ENCODE results near the gene CCL22.
"Not testable (repeated sequence)": the region's sequence is repeated elsewhere in the genome, so short reads cannot be mapped to it uniquely, and the experiment has no call there.

The CCL22 gene

DNA sequence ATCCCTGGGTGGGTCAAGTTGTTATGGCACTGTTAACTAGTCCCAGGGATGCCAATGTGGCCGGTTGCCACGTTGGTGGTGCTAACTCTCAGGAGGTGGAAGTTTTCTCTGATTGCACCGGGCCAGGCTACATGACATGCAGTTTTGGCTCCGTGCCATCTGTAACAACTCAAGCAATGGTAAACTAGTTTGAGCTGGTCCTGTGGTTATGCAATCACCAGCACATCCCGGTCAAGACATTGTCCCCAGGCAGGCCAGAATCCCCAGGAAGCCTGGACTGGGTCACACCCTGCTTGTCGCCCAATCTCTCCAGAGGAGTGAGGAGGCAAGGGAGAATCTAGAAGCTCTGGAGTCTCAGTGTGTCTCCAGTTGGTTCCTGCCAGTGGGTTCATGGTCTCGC, 35.9 kb downstream of the CCL22 start:
- no peak for TF ChIP-seq CTCF (IDR thresholded peaks at IDR 0.05; ENCODE audit: insufficient read depth, low read length, missing control alignments)
- no peak for DNase-seq (ENCODE audit: low read depth, low spot score)
- no peak overlapping the region for H3K4me3 ChIP-seq (ENCODE audit: low read depth, low read length)
- POLR2A ChIA-PET: no interaction called here
- CTCF ChIA-PET: interaction anchor here (1.3 to 2.4 kb wide), 3 partner anchors 23 to 60 kb away, joined by 3 to 13 read pairs (median 8); no protein-coding TSS in a partner anchor

GRCh38 chr16:57395026-57395425, 36.4 kb downstream of the CCL22 start:
- H3K4me3 ChIP-seq (ENCODE audit: low read depth, low read length): no peak overlapping the region
- CTCF ChIA-PET: interaction anchor here (1.1 to 2.4 kb wide), 4 partner anchors 11 to 61 kb away, joined by 3 to 13 read pairs (median 6); no protein-coding TSS in a partner anchor
- DNase-seq (ENCODE audit: low read depth, low spot score): no peak
- no peak for TF ChIP-seq CTCF (IDR thresholded peaks at IDR 0.05; ENCODE audit: insufficient read depth, low read length, missing control alignments)
- POLR2A ChIA-PET: no interaction called here

DNA sequence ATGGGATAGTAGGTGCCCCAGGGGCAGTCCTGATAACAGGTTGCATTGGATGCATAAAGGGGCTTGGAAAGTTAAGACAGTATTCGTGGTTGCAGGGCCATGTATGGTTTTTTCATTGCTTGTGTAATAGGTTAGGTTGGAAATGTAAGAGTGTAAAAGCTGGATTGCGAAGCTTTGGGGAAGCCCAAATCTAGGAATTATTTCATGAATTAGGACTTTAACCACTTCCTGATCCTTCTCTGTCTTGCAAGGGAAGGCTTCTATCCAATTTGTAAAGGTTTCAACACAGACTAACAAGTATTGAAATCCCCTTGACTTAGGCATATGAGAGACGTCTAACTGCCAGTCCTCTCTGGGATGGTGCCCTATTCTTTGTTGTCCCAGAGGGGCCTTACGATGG, 38.2 kb downstream of the CCL22 start:
- CTCF ChIA-PET: interaction anchor here (0.9 kb wide), 1 partner anchor 98 kb away, joined by 3 read pairs; no protein-coding TSS in a partner anchor

GRCh38 chr16:57397493-57397892, 38.9 kb downstream of the CCL22 start:
- POLR2A ChIA-PET; DNase-seq (ENCODE audit: low read depth, low spot score); H3K4me3 ChIP-seq (ENCODE audit: low read depth, low read length): not testable (repeated sequence)
- CTCF ChIA-PET: interaction anchor here (0.9 to 3.4 kb wide), 2 partner anchors 20 to 98 kb away, joined by 3 to 23 read pairs; no protein-coding TSS in a partner anchor

More for the DNA sequence above, 38.2 kb downstream of the CCL22 start:
- POLR2A ChIA-PET: no interaction called here
- TF ChIP-seq CTCF (IDR thresholded peaks at IDR 0.05; ENCODE audit: insufficient read depth, low read length, missing control alignments): no peak
- no peak overlapping the region for H3K4me3 ChIP-seq (ENCODE audit: low read depth, low read length)
- no peak for DNase-seq (ENCODE audit: low read depth, low spot score)

- DNase-seq (ENCODE audit: low read depth, low spot score): no peak
- no peak overlapping the region for H3K4me3 ChIP-seq (ENCODE audit: low read depth, low read length)
- ChIA-PET CTCF (interaction anchor here (1.2 to 2.5 kb wide), 3 partner anchors 16 to 101 kb away, joined by 3 to 19 read pairs (median 4); no protein-coding TSS in a partner anchor), POLR2A (no interaction called here)
- TF ChIP-seq CTCF (IDR thresholded peaks at IDR 0.05; ENCODE audit: insufficient read depth, low read length, missing control alignments): no peak
Measured at GRCh38 chr16:57401943-57402640, 43.5 kb downstream of the CCL22 start.

- no peak for TF ChIP-seq CTCF (IDR thresholded peaks at IDR 0.05; ENCODE audit: insufficient read depth, low read length, missing control alignments)
- H3K4me3 ChIP-seq (ENCODE audit: low read depth, low read length): no peak within 1 kb of the TSS
- ChIA-PET POLR2A (no interaction called here), CTCF (interaction anchor here (0.8 to 3.8 kb wide), 4 partner anchors 14 to 103 kb away, joined by 3 to 56 read pairs (median 4); no protein-coding TSS in a partner anchor)
- no peak for DNase-seq (ENCODE audit: low read depth, low spot score)
Measured at GRCh38 chr16:57403965-57404817, 45.6 kb downstream of the CCL22 start, which contains the start of gene CCL17. Gene CCL17 (plus strand): TSS chr16:57404767. CDS start chr16:57413933, 9,166 bp downstream.
